GM18520 (cell line): Measurements from ENCODE around the gene WDR13.
"Not testable (repeated sequence)": the region's sequence is repeated elsewhere in the genome, so short reads cannot be mapped to it uniquely, and the experiment has no call there.

Experiments
- ATAC-seq: cut with Tn5 transposase; IDR thresholded peaks from one replicate; pipeline ENCODE4 v1.9.1; 2021; ENCODE audit not compliant: unreplicated experiment

WDR13 gene

GRCh38 chrX:48652055-48652579, 54.8 kb downstream of the WDR13 start:
- not testable (repeated sequence) for ATAC-seq

GRCh38 chrX:48654746-48655145, 57.5 kb downstream of the WDR13 start:
- not testable (repeated sequence) for ATAC-seq
